ENCODE results near the gene MAPK11.

The MAPK11 gene

DNA sequence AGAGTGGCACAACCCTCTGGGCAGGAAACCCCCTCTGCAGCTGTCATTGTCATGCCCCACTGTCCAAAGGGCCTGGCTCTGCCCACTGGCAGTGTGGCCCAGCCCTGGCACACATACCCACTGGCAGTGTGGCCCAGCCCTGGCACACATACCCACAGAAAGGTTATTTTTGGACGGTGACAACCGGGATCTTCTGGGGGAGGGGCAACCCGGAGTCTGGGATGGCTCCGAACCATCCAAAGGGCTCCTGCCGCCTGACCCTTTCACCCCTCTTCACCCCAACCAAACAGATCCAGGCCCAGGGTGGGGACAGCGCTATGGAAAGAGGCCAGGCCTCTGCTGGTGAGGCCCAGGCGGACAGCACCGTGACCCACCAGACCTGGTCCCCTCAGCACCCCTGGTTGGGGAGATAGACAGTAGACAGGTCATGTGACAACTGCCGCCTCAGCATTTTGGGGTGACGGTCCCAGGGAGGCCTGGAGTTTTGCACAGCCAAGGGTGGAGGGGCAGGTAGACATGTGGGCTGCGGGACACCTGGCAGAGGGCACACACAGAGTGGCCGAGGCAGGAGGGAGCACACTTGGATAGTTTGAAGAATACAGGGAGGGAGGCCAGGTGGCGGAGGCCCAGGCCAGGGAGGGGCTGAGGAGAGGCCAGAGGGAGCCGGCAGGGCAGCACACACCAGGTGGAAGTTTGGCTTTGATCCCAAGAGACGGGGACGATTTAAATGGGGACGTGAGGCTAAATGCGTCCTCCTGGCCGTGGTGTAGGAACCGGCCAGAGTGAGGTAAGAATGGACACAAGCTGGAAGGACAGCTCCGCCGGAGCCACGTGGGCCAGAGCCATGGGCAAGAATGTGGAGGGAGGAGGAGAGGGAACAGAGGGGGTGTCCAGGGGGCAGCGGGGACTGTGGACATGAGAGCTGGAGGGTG is 11.6 kb downstream of the MAPK11 start:
- Histone ChIP-seq H3K9me3 (ENCODE audit: insufficient read depth, low read length) (no peaks in the 10 kb centered on the region), H3K36me3 (replicated peaks; ENCODE audit: low read depth, low read length) (no peaks in the 10 kb centered on the region), H4K20me1 (ENCODE audit: insufficient read depth, low read length) (no peaks in the 10 kb centered on the region), H3K27me3 (ENCODE audit: low read depth, low read length) (no peaks in the 10 kb centered on the region), H3K4me1 (ENCODE audit: low read length) (peaks cover 15% of the 10 kb centered on the region), H3K9ac (ENCODE audit: low read length) (no peak overlapping the region), H3K4me2 (ENCODE audit: low read length) (no peak overlapping the region), H3K4me3 (ENCODE audit: low read length) (no peak overlapping the region), H3K79me2 (ENCODE audit: low read length) (peaks cover 18% of the 10 kb centered on the region), H3K27ac (ENCODE audit: low read length) (no peak overlapping the region), H2AFZ (ENCODE audit: low read depth, low read length) (no peak overlapping the region)
- no peak for TF ChIP-seq EZH2phosphoT487 (IDR thresholded peaks at IDR 0.05; ENCODE audit: low read depth)
- TF ChIP-seq CTCF (IDR thresholded peaks at IDR 0.05; ENCODE audit: low read depth, low read length), result no peak

- Histone ChIP-seq H3K4me3 (ENCODE audit: low read length) (no peak overlapping the region), H2AFZ (ENCODE audit: low read depth, low read length) (no peak overlapping the region), H3K9ac (ENCODE audit: low read length) (no peak overlapping the region), H3K4me2 (ENCODE audit: low read length) (no peak overlapping the region), H3K27ac (ENCODE audit: low read length) (no peak overlapping the region), H3K36me3 (replicated peaks; ENCODE audit: low read depth, low read length) (no peaks in the 10 kb centered on the region), H3K27me3 (ENCODE audit: low read depth, low read length) (no peaks in the 10 kb centered on the region), H4K20me1 (ENCODE audit: insufficient read depth, low read length) (no peaks in the 10 kb centered on the region), H3K9me3 (ENCODE audit: insufficient read depth, low read length) (no peaks in the 10 kb centered on the region), H3K79me2 (ENCODE audit: low read length) (peaks cover 18% of the 10 kb centered on the region), H3K4me1 (ENCODE audit: low read length) (peaks cover 12% of the 10 kb centered on the region)
- no peak for TF ChIP-seq EZH2phosphoT487 (IDR thresholded peaks at IDR 0.05; ENCODE audit: low read depth)
- no peak for TF ChIP-seq CTCF (IDR thresholded peaks at IDR 0.05; ENCODE audit: low read depth, low read length)
These were observed 12.5 kb downstream of the MAPK11 start for GRCh38 chr22:50257451-50258360.

DNA sequence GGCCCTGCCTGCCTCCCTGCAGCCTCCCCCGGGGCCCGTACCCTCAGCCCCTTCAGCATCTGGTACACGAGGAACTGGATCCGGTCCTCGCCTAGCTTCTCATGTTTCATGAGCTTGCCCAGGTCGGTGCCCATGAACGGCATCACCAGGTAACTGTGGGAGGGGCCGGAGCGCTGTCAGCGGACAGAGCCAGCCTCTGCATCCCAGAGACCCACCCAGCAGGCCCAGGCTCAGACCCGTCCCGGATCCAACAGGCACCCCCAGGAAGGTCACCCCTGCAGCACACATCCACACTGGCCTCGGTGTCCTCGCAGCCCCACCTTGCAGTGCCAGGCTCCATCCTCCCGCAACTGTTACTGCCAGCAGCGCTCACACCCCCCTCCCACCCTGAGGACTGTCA is 13.1 kb downstream of the MAPK11 start:
- Histone ChIP-seq H3K27me3 (ENCODE audit: low read depth, low read length) (no peaks in the 10 kb centered on the region), H3K9me3 (ENCODE audit: insufficient read depth, low read length) (no peaks in the 10 kb centered on the region), H3K79me2 (ENCODE audit: low read length) (peaks cover 18% of the 10 kb centered on the region), H3K36me3 (replicated peaks; ENCODE audit: low read depth, low read length) (no peaks in the 10 kb centered on the region), H2AFZ (ENCODE audit: low read depth, low read length) (no peak overlapping the region), H3K27ac (ENCODE audit: low read length) (no peak overlapping the region), H3K9ac (ENCODE audit: low read length) (no peak overlapping the region), H3K4me1 (ENCODE audit: low read length) (peaks cover 6% of the 10 kb centered on the region), H3K4me2 (ENCODE audit: low read length) (no peak overlapping the region), H4K20me1 (ENCODE audit: insufficient read depth, low read length) (no peaks in the 10 kb centered on the region), H3K4me3 (ENCODE audit: low read length) (no peak overlapping the region)
- TF ChIP-seq CTCF (IDR thresholded peaks at IDR 0.05; ENCODE audit: low read depth, low read length), result no peak
- no peak for TF ChIP-seq EZH2phosphoT487 (IDR thresholded peaks at IDR 0.05; ENCODE audit: low read depth)

Data from OCI-LY3 (cell line).